Measurements from ENCODE around the gene NQO1. TPM values are rescaled to one million over a fixed set of nuclear protein-coding genes. Genes with fewer than 3 reads are reported as not detected.

The NQO1 gene
- total and polyA plus RNA-seq, 2 of the 8 experiments (the other 6 are each of a cell fraction or from before 2014, with no cell fraction given), result 32.7 to 45.7 TPM

DNA sequence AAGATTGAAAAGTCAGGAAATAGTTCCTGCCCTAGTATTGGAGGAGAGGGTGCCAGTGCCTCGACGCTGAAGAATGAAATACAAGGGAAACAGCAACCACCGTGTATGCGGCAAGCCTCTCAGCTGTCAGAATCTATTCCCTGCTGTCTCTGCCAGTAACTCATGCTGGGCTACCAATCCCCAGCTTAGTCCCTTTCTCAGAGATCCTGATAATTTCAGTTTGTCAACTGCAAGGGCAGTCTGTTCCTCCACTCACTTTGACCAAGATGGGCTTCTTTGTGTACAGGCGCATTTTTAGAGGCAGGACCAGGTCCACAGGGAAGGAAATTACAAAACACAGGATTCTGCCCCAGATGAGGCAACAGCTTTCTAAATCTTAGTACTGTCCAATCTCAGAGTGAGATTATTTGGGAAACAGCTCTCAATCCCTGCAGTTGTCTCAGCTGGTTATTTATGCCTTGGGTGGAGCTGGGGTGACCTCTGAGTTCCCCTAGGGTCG is 1.3 kb downstream of the NQO1 start (continued):
- no peak for TF ChIP-seq CHD1 (IDR thresholded peaks at IDR 0.05; ENCODE audit: low read depth, low read length)
- TF ChIP-seq SRF (IDR thresholded peaks at IDR 0.05; ENCODE audit: low read depth, low read length), result no peak
- TF ChIP-seq E2F6 (IDR thresholded peaks at IDR 0.05), result no peak
- TF ChIP-seq EGR1 (IDR thresholded peaks at IDR 0.05; ENCODE audit: borderline replicate concordance, low read depth, low read length), result no peak
- no peak for TF ChIP-seq ASH2L (IDR thresholded peaks at IDR 0.05; ENCODE audit: low read length)
- no peak for TF ChIP-seq HDAC6 (IDR thresholded peaks at IDR 0.05; ENCODE audit: low read depth, low read length)
- no peak for TF ChIP-seq BRCA1 (IDR thresholded peaks at IDR 0.05; ENCODE audit: low read depth, low read length)
- TF ChIP-seq TBP (IDR thresholded peaks at IDR 0.05; ENCODE audit: low read depth, low read length), result no peak
- no peak for TF ChIP-seq CBX5 (IDR thresholded peaks at IDR 0.05; ENCODE audit: low read depth, low read length)
- no peak for TF ChIP-seq TAF7 (optimal IDR thresholded peaks at IDR 0.05; ENCODE audit: borderline replicate concordance, low read depth, low read length)
- no peak for TF ChIP-seq TCF12 (IDR thresholded peaks at IDR 0.05; ENCODE audit: low read depth, low read length)

Data from H1 (cell line).